Astrocyte (in vitro differentiated cells and primary cell): ENCODE results near the gene HTN3.

ENCODE experiments used
- EZH2 ChIP-seq: IDR thresholded peaks from 2 replicates; pipeline ENCODE4 v1.6.1; 2012; ENCODE audit warnings: mild to moderate bottlenecking, low read length, inconsistent platforms; ENCODE audit not compliant: insufficient read depth
- TF ChIP-seq, protein P1 (sequence below): IDR thresholded peaks from 2 replicates; pipeline ENCODE4 v1.5.1; 2011; ENCODE audit warnings: low read depth, mild to moderate bottlenecking, inconsistent platforms, low read length, moderate library complexity; ENCODE audit not compliant: insufficient read depth

DNA sequence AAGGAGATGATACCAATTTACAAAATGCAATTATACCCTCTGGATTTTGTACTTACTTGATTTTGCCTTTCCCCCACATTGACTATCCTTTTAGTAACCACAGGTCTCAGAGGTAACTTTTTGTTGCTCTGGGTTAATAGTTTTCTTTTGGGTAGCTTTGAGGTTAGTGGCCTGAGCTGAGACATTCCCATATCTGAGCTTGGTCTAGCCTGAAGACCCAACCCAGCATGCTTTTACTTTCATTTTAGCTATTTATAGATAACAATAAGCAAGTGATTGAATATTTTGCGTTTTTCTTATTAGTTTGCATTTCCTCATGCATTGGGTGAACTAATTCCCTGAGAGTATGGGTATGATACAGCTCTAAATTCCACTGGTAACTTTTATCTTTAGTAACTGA lies 33.7 kb downstream of the HTN3 start:
- TF ChIP-seq, protein P1, sequence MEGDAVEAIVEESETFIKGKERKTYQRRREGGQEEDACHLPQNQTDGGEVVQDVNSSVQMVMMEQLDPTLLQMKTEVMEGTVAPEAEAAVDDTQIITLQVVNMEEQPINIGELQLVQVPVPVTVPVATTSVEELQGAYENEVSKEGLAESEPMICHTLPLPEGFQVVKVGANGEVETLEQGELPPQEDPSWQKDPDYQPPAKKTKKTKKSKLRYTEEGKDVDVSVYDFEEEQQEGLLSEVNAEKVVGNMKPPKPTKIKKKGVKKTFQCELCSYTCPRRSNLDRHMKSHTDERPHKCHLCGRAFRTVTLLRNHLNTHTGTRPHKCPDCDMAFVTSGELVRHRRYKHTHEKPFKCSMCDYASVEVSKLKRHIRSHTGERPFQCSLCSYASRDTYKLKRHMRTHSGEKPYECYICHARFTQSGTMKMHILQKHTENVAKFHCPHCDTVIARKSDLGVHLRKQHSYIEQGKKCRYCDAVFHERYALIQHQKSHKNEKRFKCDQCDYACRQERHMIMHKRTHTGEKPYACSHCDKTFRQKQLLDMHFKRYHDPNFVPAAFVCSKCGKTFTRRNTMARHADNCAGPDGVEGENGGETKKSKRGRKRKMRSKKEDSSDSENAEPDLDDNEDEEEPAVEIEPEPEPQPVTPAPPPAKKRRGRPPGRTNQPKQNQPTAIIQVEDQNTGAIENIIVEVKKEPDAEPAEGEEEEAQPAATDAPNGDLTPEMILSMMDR: no peak
- TF ChIP-seq EZH2: no peak
